ENCODE measurements around the gene GSC2. TPM values are rescaled to one million over a fixed set of nuclear protein-coding genes. Genes with fewer than 3 reads are reported as not detected.
"Not testable (repeated sequence)": the region's sequence is repeated elsewhere in the genome, so short reads cannot be mapped to it uniquely, and the experiment has no call there.

The GSC2 gene
- total RNA-seq, 2 donors from 2014 or later: not detected

DNA sequence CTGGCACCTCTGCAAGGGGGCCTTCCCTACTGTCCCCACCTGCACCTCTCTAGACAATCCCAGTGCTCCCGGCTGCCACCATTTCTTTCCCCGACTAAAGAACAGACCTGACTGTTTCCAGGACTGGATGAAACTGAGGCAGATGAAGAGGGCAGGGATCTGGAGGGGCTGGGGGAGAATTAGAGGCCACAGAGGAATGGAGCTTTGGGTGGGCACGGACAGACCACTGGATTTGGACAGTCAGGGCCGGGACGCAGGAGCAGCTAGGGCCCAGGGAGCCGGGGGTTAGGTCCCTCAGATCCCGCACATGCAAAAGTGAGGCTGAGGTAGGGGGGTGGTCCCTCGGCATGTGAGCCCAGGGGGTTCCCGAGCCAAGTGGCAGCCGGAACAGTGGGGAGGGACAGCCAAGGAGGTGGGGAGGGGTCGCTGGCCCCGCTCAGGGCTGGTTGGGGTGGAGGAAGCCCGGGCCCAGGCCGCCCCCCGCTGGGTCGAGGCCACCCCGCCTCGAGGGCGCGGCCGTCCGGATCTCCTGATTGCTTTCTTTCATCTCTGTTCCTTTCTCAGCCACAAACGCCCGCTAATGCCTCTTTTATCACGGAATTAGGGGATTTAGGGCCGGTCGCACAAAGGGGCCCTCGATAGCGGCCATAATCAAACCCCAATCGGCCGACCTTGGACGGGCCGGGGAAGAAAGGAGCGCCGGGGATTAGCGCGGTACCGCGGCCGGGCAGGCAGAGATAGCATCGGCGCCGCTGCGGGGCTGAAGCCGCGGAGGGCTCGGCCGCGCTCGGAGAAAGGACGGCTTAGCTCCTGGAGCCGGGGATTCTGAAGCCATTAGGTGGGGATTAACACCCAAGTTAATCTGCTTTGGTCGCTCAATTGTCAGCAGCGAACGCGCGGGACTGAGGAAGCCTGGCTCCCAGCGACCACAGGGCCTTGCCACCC is 19.2 kb upstream of the GSC2 start:
- peaks cover 10 to 14% of the 10 kb centered on the region in 2 donors for H3K36me3 Mint-ChIP-seq
- H3K27ac Mint-ChIP-seq: no peak overlapping the region
- no peaks in the 10 kb centered on the region for H3K9me3 Mint-ChIP-seq
- DNase-seq (ENCODE audit: low spot score in 2 of 2) (no peak), ATAC-seq (no peak)

DNA sequence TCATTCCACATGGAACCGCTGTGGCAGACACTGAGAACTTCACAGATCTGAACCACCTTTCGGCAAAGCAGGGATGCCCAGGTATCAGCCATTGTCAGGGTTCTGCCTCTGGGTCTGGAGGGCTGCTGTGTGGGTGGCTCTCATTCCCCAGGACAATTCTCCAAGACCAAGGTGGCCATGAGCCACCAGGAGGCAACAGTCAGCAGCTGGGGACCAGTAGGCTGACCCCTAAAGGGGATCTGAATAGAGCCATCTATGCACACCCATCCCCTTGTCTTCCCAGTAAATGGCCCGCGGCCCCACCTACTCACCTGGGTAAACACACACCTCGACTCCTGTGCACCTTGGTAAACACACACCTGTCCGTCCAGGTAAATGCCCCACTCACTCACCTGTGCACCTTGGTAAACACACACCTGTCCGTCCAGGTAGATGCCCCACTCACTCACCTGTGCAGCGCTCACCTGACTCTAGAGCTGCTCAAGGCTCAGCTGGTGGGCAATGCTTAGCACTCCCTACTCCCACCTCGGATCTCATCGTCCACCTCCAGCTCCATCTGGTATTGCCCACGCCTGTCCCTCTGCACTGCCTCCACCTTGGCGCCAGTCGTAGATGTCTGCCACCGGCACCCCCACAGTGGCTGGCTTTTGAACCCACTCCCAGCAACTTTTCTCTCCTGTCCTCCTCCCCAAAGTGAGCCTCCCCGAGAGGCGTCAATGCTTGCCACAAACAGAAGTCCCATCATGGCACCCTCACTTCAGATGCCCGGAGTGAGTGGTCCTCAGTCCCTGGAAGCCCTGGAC is 18.2 kb upstream of the GSC2 start:
- DNase-seq (ENCODE audit: low spot score in 2 of 2) (no peak), ATAC-seq (no peak)
- peaks cover 10 to 14% of the 10 kb centered on the region in 2 donors for H3K36me3 Mint-ChIP-seq
- no peaks in the 10 kb centered on the region for H3K9me3 Mint-ChIP-seq
- H3K27ac Mint-ChIP-seq: peak overlapping the region in 1 of 2 donors; percentile 12

DNA sequence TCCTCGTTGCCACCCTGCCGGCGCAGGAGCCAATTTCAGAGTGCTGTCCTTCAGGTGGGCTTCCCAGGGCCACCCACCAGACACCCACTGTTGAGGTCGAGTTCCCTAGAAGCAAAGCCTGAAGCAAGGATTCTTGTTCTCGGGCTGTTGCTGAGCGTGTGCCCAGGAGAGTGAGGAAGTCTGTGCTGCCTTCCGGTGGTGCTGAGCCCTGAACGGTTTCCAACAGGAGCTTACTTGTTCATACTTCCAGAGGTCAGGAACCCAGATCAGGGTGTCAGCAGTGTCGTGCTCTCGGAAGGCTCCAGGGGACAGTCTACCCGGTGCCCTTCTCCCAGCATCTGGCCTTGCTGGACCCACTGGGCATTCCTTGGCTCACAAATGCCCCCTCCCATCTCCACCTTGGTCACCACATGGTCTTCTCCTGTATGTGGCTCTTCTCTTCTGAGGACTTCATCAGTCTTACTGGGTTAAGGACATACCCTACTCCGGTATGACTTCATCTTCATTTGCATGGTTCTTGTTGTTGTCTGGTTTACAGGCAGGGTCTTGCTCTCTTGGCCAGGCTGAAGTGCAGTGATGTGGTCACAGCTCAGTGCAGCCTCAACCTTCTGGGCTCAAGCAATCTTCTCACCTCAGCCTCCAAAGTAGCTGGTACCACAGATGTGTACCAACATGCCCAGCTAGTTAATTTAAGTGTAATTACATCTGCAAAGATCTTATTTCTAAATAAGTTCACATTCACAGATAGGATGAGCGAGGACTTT is 17.2 kb upstream of the GSC2 start:
- no peaks in the 10 kb centered on the region for H3K9me3 Mint-ChIP-seq
- H3K36me3 Mint-ChIP-seq: peaks cover 4 to 8% of the 10 kb centered on the region in 2 donors
- no peak for ATAC-seq
- no peak for DNase-seq (ENCODE audit: low spot score in 2 of 2)
- H3K27ac Mint-ChIP-seq: no peak overlapping the region

DNA sequence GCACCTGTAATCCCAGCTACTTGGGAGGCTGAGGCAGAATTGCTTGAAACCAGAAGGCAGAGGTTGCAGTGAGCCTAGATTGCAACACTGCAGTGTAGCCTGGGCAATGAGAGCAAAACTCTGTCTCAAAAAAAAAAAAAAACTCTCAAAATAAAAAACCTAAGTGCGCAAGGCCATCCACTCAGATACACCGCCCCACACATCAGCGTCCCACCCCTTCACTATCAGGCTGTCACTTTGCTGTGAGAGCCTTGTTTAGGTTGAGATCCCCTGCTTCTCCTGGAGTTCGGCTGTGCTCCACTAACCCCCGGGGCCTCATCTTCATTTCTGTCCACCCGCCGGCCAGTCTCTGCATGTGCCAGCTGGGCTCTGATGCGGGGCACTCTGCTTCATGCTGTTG is 16.3 kb upstream of the GSC2 start:
- no peaks in the 10 kb centered on the region for H3K36me3 Mint-ChIP-seq

DNA sequence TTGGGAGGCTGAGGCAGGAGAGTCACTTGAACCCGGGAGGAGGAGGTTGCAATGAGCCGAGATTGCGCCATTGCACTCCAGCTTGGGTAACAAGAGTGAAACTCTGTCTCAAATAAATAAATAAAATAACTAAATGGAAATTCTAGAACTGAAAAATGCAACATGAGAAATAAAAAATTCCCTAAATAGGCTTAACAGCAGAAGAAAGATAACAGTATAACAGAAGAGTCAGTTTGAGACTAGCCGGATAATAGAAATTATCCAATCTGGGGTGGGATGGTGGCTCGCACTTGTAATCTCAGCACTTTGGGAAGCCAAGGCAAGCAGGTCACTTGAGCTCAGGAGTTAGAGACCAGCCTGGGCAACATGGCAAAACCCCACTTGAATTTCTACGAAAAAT is 14.3 kb upstream of the GSC2 start:
- H3K9me3 Mint-ChIP-seq: no peaks in the 10 kb centered on the region
- ATAC-seq: no peak
- no peak for DNase-seq (ENCODE audit: low spot score in 2 of 2)
- H3K27ac Mint-ChIP-seq: no peak overlapping the region
- no peaks in the 10 kb centered on the region for H3K36me3 Mint-ChIP-seq

More for the DNA sequence above, 16.3 kb upstream of the GSC2 start:
- no peak overlapping the region for H3K27ac Mint-ChIP-seq
- H3K9me3 Mint-ChIP-seq: no peaks in the 10 kb centered on the region
- no peak for ATAC-seq
- no peak for DNase-seq (ENCODE audit: low spot score in 2 of 2)

DNA sequence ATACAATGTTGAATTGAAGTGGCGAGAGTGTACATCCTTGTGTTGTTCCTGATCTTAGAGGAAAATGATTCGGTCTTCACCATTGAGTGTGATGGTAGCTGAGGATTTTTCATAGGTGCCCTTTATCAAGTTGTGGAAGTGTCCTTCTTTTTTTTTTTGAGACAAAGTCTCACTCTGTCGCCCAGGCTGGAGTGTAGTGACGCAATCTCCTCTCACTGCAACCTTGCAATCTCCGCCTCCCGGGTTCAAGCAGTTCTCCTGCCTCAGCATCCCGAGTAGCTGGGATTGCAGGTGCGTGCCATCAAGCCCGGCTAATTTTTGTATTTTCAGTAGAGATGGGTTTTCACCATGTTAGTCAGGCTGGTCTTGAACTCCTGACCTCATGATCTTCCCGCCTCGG is 8.6 kb upstream of the GSC2 start:
- not testable (repeated sequence) for H3K27ac Mint-ChIP-seq; H3K9me3 Mint-ChIP-seq; DNase-seq (ENCODE audit: low spot score in 2 of 2); ATAC-seq; H3K36me3 Mint-ChIP-seq

DNA sequence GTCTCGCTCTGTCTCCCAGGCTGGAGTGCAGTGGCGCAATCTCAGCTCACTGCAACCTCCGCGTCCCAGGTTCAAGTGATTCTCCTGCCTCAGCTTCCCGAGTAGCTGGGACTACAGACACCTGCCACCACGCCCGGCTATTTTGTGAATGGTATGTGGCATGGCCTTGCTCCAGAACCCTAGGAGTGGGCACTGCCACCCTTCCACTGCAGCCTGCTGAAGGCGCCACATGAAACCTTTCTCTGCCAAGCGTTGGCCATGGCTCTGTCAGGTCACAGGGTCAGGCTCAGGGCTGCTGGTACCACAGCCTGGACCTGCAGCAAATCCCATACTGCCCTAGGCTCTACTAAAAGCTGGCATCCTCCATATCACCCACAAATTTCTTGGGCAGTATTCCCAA is 6.0 kb upstream of the GSC2 start:
- ATAC-seq; H3K27ac Mint-ChIP-seq; DNase-seq (ENCODE audit: low spot score in 2 of 2); H3K9me3 Mint-ChIP-seq: not testable (repeated sequence)
- H3K36me3 Mint-ChIP-seq: peaks cover 10 to 18% of the 10 kb centered on the region in 2 donors

DNA sequence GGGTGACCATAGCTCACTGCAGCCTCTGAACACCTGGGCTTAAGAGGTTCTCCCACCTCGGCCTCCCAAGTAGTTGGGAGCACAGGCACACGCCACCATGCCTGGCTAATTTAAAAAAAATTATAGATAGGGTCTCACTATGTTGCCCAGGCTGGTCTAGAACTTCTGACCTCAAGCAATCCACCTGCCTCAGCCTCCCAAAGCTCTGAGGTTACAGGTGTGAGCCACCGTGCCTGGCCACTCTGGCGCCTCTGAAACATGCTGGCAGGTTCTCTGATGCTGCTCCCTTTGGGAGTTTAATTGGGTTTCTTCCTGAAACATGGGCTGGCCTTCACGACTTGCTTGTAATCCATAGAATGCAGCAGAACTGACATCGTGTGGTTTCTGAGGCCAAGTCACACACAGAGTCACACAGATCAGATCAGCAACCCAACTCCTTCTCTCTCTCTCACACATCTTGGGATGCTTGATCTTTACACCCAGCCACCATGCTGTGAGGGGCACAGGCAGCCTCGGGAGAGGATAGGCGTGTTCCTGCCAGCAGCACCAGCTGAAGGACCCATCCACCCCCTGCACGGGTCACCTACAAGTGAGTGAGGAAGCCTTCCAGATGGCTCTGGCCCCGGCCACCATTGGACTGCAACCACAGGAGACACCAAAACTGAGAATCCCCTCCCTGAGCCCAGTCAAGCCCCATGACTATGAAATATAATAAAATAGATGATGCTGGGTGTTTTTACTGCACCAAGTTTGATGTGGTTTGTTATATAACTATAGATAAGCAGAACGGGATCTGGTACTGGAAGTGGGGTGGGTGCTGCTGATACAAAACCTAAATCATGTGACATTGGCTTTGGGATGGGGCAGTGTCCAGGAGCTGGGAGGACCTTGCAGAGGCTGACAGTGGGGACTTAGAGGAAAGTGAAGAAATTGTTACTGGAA is 3.1 kb upstream of the GSC2 start:
- no peak for DNase-seq (ENCODE audit: low spot score in 2 of 2)
- peaks cover 14 to 21% of the 10 kb centered on the region in 2 donors for H3K36me3 Mint-ChIP-seq
- H3K27ac Mint-ChIP-seq: no peak overlapping the region
- ATAC-seq: no peak
- H3K9me3 Mint-ChIP-seq: no peaks in the 10 kb centered on the region

DNA sequence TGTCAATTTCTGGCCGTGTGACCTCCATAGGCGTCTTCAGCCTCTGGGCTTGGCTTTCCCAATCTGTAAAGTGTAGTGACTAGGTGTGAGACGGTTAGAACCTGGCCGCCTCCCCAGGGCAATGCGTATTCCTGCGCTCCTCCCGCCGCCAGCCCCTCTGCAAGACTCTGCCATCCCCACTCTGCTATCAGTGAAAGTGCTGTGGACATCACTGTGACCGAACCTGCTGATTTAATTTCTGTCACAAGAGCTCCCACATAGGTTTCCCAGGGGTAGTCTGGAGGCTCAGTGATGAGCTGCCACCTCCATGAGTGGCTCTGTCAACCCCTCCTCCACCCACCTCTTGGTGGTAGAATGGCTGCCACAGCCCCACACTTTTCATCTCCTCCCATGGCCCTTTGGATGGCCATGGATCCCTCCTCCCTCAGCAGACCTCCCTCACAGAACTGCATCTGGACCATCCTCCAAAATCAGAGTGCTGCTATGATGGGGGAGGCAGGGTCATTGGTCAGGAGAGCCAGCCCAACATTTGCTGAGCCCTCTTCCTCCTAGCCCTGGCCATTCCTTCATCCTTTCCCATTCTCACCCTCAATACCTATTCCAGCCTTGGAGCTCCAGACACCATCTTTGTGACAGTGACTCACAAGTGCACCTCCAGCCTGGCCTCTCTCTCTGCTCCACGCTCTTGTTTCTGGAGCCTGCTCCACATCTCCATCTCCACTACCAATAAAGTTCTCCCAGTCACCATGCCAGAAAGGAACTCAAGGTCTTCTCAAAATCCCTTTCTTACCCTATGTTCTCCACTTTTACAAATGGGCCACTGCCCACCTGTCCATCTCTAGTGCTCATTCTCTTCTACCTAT is 1.5 kb upstream of the GSC2 start:
- H3K9me3 Mint-ChIP-seq: no peaks in the 10 kb centered on the region
- DNase-seq (ENCODE audit: low spot score in 2 of 2) (no peak), ATAC-seq (no peak)
- H3K27ac Mint-ChIP-seq: no peak overlapping the region
- H3K36me3 Mint-ChIP-seq: peaks cover 14 to 21% of the 10 kb centered on the region in 2 donors

DNA sequence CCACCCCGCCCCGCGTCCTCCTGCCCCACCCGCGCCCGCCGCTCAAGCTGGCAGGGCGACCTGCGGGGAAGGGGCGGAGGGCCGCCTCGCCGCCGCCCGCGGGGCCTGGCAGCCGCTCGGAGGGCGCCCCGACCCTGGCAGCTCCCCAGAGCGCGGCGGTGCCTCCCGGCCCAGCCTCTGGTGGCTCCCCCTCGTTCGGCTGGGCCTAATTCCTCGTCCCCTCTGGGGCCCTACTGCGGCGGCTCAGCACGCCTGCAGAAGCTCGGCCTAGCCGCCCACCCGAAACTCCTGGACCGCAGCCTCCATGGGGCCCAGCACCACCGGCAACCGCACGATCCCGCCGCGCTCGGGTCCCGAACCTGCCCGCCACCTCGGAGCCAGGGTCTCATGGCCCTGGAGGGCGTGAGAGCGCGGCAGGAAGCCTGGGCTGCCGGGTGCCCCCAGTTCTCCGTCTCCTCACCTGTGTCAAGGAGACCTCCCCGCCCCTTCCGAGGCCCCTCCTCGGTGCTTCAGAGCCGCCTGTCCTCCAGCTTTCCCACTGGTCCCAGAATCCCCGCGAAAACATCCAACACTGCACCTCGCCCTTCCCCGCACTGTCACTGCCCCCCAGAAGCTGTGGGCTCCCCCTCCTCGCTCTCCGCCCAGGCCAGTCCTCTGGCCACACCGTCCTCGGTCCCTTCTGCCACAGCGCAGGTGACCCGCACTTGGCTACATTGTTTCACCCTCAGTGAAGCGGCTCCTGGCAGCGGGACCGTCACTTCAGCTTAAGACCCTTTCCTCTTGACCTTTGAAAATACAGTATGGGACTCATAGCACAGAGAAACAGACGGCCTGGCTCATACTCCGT is 613 bp upstream of the GSC2 start:
- H3K27ac Mint-ChIP-seq: no peak overlapping the region
- ATAC-seq (no peak), DNase-seq (ENCODE audit: low spot score in 2 of 2) (no peak)
- peaks cover 14 to 21% of the 10 kb centered on the region in 2 donors for H3K36me3 Mint-ChIP-seq
- no peaks in the 10 kb centered on the region for H3K9me3 Mint-ChIP-seq

DNA sequence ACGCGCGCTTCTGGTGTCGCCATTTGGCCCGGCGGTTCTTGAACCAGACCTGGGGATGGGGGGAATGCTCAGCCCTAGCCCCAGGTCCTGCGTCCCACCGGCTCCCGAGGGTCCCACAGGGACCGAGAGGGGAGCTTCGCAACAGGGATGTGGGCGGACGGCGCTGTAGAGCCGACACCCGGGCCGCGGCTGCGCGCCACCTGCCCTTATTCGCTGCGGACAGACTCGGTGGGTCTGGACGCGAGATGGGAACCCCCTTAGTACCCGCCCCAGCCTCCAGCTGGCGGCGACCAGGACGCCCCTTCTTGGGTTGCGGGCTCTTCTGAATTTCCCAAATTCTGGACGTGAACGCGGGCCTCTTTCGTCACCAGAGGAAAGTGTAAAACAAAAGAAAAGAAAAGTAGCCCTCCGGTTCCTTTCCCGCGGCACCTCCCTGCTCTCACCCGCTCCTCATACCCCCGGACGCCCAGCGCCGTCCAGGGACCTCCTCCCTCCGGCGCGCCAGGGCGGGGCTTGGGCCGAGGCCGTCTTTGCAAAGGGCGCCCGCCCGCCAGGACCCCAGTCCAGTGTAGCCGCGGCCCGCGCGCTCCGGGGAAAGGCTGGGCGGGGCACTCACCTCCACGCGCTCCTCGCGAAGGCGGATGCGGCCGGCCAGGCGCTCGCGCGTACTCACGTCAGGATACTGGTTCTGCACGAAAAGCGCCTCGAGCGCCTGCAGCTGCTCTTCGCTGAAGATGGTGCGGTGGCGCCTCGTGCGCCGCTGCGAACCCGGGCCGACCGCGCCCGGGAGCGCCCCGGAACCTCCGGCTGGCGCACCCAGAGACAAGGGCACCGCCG is 827 bp downstream of the GSC2 start:
- peak in 1 of 2 donors; percentile 25 for ATAC-seq
- no peak for DNase-seq (ENCODE audit: low spot score in 2 of 2)
- peaks cover 17 to 25% of the 10 kb centered on the region in 2 donors for H3K36me3 Mint-ChIP-seq
- H3K27ac Mint-ChIP-seq: no peak overlapping the region
- H3K9me3 Mint-ChIP-seq: no peaks in the 10 kb centered on the region

DNA sequence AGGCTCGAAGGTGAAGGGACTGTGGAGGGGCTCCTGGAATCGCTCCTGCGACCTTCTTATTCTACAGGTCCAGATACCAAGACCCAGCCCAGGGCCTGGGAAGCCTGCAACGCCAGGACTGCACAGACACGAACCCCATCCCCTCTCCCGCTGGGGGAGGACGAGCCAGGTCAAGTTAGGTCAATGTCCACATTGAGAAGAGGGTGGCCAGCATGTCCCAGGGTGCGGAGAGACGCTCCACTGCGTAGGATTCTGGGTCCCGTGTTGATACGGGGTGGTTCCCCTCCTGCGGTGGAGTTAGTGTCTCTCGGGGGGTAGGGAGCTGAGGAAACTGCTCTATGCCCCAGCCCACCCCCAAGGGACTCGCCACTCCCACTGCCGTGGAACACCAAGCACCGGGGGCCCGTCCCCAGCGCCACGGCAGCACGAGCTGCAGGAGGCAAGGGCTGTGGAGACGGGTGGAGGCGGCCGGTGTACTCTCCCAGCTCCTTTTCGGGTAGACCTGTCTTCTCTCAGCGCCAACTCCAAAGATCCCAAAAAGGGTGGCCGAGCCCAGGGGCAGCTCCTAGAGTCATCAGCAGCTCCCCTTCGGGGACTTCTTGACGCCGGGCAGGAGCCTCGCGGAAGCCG is 1.6 kb downstream of the GSC2 start:
- no peak overlapping the region for H3K27ac Mint-ChIP-seq
- H3K36me3 Mint-ChIP-seq: peaks cover 24 to 27% of the 10 kb centered on the region in 2 donors
- ATAC-seq (no peak), DNase-seq (ENCODE audit: low spot score in 2 of 2) (no peak)
- H3K9me3 Mint-ChIP-seq: no peaks in the 10 kb centered on the region

DNA sequence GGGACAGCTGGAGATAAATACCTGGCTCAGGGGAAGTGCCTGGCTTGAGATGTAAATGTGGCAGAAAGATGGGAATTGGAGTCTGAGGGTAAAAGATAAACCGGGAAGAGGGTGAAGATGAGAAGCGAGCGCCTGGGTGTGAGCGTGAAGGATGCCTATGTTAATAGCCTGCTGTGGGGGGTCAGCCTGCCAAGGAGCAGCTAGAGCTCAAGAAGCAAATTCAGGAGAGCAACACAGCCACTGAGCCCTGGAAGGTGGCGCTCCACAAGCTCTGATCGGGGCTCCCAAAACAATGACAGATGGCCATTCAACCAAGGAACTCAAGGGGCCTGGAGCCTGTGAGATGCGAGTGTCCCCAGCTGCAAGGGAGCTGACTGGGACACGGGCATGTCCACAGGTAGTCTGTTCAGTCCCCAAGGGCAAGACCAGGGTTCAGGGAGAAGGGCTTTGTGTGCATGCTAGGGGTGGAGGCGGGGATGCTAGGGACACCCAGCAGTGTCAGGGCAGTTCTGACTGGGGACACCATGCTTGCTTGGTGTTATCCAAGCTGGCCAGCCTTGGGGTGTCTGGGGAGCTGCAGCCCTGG is 2.8 kb downstream of the GSC2 start:
- Mint-ChIP-seq H3K36me3 (peaks cover 23 to 24% of the 10 kb centered on the region in 2 donors), H3K27ac (no peak overlapping the region), H3K9me3 (no peaks in the 10 kb centered on the region)
- ATAC-seq (no peak), DNase-seq (ENCODE audit: low spot score in 2 of 2) (no peak)

Measured in activated naive CD4-positive, alpha-beta T cell treated with anti-CD3 and anti-CD28 coated beads, Interleukin-2, amount 50 U/mL, for 72 hours (primary cell).